DOHH2 (cell line): ENCODE data around the gene MARCO.

Source experiments
- H3F3A ChIP-seq: fragments of 200-600 bp; sonication (generic), shearing (Covaris generic); 2 replicates; pipeline ENCODE4 v1.6.0; 2016; ENCODE audit warnings: antibody characterized with exemption, mild to moderate bottlenecking; ENCODE audit not compliant: control insufficient read depth, insufficient read depth
- H3K27ac ChIP-seq: fragments of 200-600 bp; sonication (generic); 2 replicates; pipeline ENCODE4 v1.5.1; 2014; ENCODE audit warnings: low read depth, mild to moderate bottlenecking, low read length, moderate library complexity
- H3K27me3 ChIP-seq: fragments of 200-600 bp; sonication (generic); 2 replicates; pipeline ENCODE4 v1.6.1; 2014; ENCODE audit warnings: mild to moderate bottlenecking, low read length, mixed read lengths; ENCODE audit not compliant: control insufficient read depth
- H3K36me3 ChIP-seq: fragments of 200-600 bp; sonication (generic); 2 replicates; pipeline ENCODE4 v1.6.1; 2014; ENCODE audit warnings: mild to moderate bottlenecking, low read length, moderate library complexity, mixed read lengths; ENCODE audit not compliant: control insufficient read depth
- H3K4me1 ChIP-seq: fragments of 200-600 bp; sonication (generic); 2 replicates; pipeline ENCODE4 v1.6.1; 2014; ENCODE audit warnings: mild to moderate bottlenecking, low read length, mixed read lengths; ENCODE audit not compliant: control insufficient read depth
- H3K4me2 ChIP-seq: fragments of 200-600 bp; sonication (generic); 2 replicates; pipeline ENCODE4 v1.6.0; 2014; ENCODE audit warnings: mild to moderate bottlenecking, low read length, moderate library complexity
- H3K4me3 ChIP-seq: fragments of 200-600 bp; sonication (generic); 2 replicates; pipeline ENCODE4 v1.5.1; 2014; ENCODE audit warnings: mild to moderate bottlenecking, low read length, mixed read lengths
- H3K79me2 ChIP-seq: fragments of 200-600 bp; sonication (generic); 2 replicates; pipeline ENCODE4 v1.6.1; 2014; ENCODE audit warnings: mild to moderate bottlenecking, low read length, mixed read lengths; ENCODE audit not compliant: control insufficient read depth
- H3K9me2 ChIP-seq: fragments of 200-600 bp; sonication (generic); replicated peaks from 2 replicates; pipeline ENCODE4 v1.6.1; 2014; ENCODE audit warnings: mild to moderate bottlenecking, low read length, mixed read lengths; ENCODE audit not compliant: control insufficient read depth
- H3K9me3 ChIP-seq: fragments of 200-600 bp; sonication (generic); 2 replicates; pipeline ENCODE4 v1.6.1; 2014; ENCODE audit warnings: antibody characterized with exemption, low read length, mixed read lengths; ENCODE audit not compliant: control insufficient read depth, insufficient read depth
- H4K20me1 ChIP-seq: fragments of 200-600 bp; sonication (generic); 2 replicates; pipeline ENCODE4 v1.6.0; 2014; ENCODE audit warnings: low read depth, mild to moderate bottlenecking, antibody characterized with exemption, low read length, moderate library complexity; ENCODE audit not compliant: control insufficient read depth, insufficient read depth
- EZH2phosphoT487 ChIP-seq: fragments of 200-600 bp; sonication (generic); IDR thresholded peaks from 2 replicates; pipeline ENCODE4 v1.6.1; 2017; ENCODE audit warnings: borderline replicate concordance, mild to moderate bottlenecking, antibody characterized with exemption, low read length, moderate library complexity, mixed read lengths
- TF ChIP-seq, protein P1 (sequence below): fragments of 200-600 bp; sonication (generic); IDR thresholded peaks from one replicate; pipeline ENCODE4 v1.5.1; 2014; ENCODE audit warnings: antibody characterized with exemption, mild to moderate bottlenecking, low read depth, low read length; ENCODE audit not compliant: poor library complexity, severe bottlenecking

Gene MARCO

DNA sequence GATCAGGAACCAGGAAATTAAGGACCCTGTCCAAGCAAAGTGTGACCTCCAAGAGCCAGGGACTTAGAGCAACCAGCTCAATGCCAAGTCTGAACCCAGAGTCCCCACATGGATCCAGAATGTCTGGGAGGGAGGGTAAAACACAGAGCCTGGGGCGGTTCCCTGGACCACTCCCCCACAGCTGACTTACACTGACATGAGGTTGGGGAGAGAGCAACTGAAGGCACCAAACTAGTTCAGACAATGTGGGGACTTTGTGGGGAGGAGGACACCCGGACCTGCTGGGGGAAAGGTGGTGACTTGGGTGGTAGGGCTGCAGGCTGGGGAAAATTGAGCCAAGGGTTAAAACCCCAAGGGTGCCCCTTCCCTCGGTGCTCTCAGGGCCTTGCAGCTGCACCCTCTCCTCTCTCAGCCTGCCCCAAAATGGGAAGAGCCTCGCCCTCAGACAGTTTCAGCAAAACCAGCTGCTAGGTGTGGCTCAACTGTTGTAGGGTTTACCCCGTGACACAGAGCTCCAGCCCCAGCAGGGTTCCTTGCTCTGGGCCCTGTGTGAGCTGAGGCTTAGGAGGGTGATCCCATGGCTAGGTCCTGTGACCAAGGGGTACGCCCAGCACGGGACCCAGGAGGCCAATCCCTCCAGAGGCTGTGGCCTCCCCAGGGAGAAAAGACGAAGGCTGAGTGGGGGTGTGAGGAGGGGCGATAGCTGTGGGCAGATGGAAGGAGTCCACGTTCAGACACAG lies 28.6 kb downstream of the MARCO start:
- H3K4me1 ChIP-seq, result no peaks in the 10 kb centered on the region
- H3K27ac ChIP-seq, result no peak overlapping the region
- no peaks in the 10 kb centered on the region for H3K36me3 ChIP-seq
- no peaks in the 10 kb centered on the region for H3K79me2 ChIP-seq
- H4K20me1 ChIP-seq, result no peaks in the 10 kb centered on the region
- H3K27me3 ChIP-seq, result peaks cover 16% of the 10 kb centered on the region
- H3K4me2 ChIP-seq, result no peak overlapping the region
- H3K9me3 ChIP-seq, result no peaks in the 10 kb centered on the region
- no peak overlapping the region for H3K4me3 ChIP-seq
- TF ChIP-seq EZH2phosphoT487, result no peak
- TF ChIP-seq, protein P1, sequence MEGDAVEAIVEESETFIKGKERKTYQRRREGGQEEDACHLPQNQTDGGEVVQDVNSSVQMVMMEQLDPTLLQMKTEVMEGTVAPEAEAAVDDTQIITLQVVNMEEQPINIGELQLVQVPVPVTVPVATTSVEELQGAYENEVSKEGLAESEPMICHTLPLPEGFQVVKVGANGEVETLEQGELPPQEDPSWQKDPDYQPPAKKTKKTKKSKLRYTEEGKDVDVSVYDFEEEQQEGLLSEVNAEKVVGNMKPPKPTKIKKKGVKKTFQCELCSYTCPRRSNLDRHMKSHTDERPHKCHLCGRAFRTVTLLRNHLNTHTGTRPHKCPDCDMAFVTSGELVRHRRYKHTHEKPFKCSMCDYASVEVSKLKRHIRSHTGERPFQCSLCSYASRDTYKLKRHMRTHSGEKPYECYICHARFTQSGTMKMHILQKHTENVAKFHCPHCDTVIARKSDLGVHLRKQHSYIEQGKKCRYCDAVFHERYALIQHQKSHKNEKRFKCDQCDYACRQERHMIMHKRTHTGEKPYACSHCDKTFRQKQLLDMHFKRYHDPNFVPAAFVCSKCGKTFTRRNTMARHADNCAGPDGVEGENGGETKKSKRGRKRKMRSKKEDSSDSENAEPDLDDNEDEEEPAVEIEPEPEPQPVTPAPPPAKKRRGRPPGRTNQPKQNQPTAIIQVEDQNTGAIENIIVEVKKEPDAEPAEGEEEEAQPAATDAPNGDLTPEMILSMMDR, result no peak
- no peaks in the 10 kb centered on the region for H3F3A ChIP-seq
- no peaks in the 10 kb centered on the region for H3K9me2 ChIP-seq

DNA sequence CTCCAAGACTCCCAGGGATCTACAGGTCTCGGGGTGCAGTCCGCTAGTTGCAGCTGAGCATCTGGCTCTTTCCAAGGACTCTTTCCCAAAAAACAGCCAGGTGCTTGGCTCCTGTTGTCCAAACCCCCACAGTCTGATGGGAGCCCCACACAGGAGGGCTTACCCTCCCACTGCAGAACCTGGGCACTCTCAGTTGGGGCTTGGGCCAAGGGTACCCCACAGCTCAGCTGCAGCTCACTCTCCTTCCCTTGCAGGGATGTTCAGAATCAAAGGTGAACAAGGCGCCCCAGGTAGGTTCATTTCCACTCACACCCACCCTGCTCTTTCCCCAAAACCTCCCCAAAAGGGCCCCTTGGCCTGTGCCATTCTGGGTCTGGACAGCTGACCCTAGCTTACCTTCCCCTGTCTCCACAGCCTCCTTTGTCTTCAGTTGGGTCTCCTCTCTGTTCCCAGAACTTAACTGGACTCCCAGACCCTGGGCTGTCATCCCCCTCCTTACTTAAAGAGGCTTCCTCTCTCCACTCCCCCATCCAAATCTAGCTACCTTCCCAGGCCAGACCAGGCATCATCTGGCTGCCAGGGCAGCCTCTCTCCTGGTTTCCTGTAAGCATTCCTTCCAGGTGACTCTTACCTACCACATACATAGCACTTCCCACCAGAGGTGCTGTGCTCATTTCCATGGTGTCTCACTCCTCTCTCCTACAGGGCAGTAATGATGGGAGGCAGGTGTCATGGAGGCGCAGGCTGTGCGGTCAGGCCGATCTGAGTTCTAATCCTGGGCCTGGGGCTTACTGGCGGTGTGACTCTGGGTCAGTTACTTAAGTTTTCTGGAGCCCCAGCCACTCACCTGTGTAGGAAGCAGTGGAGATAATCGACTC lies 29.5 kb downstream of the MARCO start:
- Histone ChIP-seq H3K4me1 (no peaks in the 10 kb centered on the region), H3F3A (no peaks in the 10 kb centered on the region), H3K27me3 (peaks cover 13% of the 10 kb centered on the region), H3K4me2 (no peak overlapping the region), H3K79me2 (no peaks in the 10 kb centered on the region), H3K9me2 (no peaks in the 10 kb centered on the region), H3K36me3 (no peaks in the 10 kb centered on the region), H3K27ac (no peak overlapping the region), H3K4me3 (no peak overlapping the region), H3K9me3 (no peaks in the 10 kb centered on the region), H4K20me1 (no peaks in the 10 kb centered on the region)
- TF ChIP-seq EZH2phosphoT487, result no peak
- TF ChIP-seq, protein P1, result no peak

DNA sequence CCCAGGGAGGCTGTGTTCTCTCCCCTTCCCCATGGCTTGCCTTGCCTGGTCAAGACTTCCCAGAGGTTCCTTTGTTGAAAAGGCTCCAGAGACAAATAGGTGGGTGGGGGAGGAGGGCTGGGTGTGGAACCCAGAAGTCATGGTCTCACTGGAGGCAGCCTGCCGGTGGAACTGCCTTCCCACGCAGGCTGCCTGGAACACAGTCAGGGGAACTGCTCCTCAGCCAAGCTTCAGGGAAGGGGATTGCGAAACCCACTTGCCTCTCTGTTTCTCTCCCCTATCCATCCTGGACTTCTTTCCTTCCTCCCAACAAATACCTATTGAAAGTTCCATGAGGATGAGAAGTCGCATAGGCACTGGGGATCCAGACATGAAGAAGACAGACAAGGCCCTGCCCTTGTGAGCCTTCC lies 31.6 kb downstream of the MARCO start:
- H3K9me3 ChIP-seq, result no peaks in the 10 kb centered on the region
- no peak overlapping the region for H3K4me2 ChIP-seq
- H3F3A ChIP-seq, result no peaks in the 10 kb centered on the region
- peaks cover 2% of the 10 kb centered on the region; the same call in 1 of the 2 replicates for H3K27me3 ChIP-seq
- H3K4me3 ChIP-seq, result no peak overlapping the region
- no peak overlapping the region for H3K27ac ChIP-seq
- no peaks in the 10 kb centered on the region for H3K4me1 ChIP-seq
- H3K79me2 ChIP-seq, result no peaks in the 10 kb centered on the region
- H3K9me2 ChIP-seq, result no peaks in the 10 kb centered on the region
- H3K36me3 ChIP-seq, result no peaks in the 10 kb centered on the region
- TF ChIP-seq, protein P1, result no peak
- no peak for TF ChIP-seq EZH2phosphoT487
- no peaks in the 10 kb centered on the region for H4K20me1 ChIP-seq
